Daoy (cell line): ENCODE measurements around the gene GUCA1A. TPM values are rescaled to one million over a fixed set of nuclear protein-coding genes. Genes with fewer than 3 reads are reported as not detected.
"Not testable (repeated sequence)": the region's sequence is repeated elsewhere in the genome, so short reads cannot be mapped to it uniquely, and the experiment has no call there.

Experiments used
- DNase-seq: peaks from one replicate; pipeline ENCODE4 v3.0.0-alpha.2; 2015; ENCODE audit warnings: low read depth
- total RNA-seq: library from RNA; depleted of rRNA; stranded (reverse); fragments of >200 nt; shearing (Covaris generic); gene quantifications from 2 replicates; pipeline ENCODE4 v1.2.3, GENCODE V29; 2014

Gene GUCA1A
- total RNA-seq, 1 experiment from 2014 or later: not detected

GRCh38 chr6:42142118-42142835, 30.9 kb upstream of the GUCA1A start, which contains the start of gene C6orf132:
Gene C6orf132, minus strand, starts transcription at chr6:42142620. Its CDS starts 176 bp downstream, at chr6:42142444.
- no peak for DNase-seq

GRCh38 chr6:42147138-42147562, 26.0 kb upstream of the GUCA1A start:
- DNase-seq: no peak

GRCh38 chr6:42148058-42148457, 25.1 kb upstream of the GUCA1A start:
- no peak for DNase-seq

- DNase-seq: no peak
Observed at GRCh38 chr6:42150254-42150653, 22.9 kb upstream of the GUCA1A start.

GRCh38 chr6:42152024-42152423, 21.1 kb upstream of the GUCA1A start:
- DNase-seq: no peak

- DNase-seq: not testable (repeated sequence)
Observed at GRCh38 chr6:42152528-42153213, 20.5 kb upstream of the GUCA1A start.

DNA sequence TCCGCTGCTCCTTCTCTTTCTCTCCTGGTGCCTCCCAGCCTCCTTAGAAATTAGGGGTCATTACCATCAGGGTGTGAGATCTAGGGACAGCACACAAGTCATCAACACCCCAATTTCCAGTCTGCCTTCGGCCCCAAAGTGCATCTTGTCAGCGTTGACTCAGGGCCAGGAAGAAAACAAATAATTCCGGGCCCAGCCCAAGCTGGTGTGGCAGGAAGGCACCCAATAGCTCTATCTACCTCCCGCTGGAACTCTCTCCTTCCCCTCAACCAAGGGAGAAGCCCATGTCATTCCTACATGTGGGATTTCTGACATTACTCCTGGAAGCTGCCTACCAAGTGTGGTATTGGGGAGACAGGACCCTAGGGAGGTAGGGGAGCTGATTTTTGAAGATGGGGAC, 19.2 kb upstream of the GUCA1A start:
- no peak for DNase-seq

DNA sequence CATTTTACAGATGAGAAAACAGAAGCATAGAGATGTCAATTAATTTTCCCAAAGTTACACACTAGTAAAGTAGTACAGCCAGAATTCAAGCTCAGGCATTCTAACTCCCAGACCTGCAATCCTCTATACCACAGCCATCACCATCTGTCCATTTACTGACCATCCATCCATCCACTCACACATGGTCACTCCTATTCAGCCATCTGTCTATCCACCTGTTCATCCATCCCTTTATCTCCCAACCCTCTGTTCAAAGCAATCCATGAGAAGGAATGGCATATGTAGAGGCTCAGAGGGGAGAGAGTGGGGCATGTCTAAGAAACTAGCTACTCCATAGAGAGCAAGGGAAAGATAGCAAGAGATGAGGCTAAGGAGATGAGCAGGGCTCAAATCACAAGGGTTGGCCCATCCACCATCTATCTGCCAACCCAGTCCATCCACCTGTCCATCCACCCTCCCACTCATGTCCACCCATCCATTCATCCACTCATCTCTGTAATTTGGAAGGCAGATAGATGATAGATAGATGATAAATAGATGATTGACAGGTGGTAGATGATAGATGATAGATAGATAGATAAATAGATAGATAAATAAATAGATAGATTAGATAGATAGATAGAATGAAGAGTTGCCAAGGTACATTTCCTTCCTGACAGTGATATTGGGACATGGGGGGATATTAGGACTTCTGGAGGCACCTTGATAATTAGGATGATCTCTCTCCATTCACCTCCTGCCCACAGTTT, 18.5 kb upstream of the GUCA1A start:
- no peak for DNase-seq

DNA sequence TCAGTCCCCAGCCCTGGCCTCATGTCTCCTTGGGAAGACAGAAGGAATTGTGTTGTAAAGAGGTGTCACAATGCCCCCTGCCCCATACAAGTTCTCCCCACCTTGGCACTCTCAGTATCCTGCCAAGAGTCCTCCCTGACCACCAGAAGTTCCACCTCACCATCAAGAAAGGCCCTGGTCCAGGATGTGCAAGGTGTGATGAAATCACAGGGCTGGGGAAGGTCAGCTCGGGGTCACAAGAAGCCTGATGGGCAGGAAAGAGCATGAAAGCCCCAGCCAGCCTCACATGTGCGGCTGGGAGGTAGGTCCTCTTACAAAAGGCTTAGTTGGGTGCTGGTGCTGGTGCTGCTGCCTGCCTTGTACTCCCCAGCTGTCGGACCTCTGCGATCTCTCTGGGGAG, 17.9 kb upstream of the GUCA1A start:
- no peak for DNase-seq

DNA sequence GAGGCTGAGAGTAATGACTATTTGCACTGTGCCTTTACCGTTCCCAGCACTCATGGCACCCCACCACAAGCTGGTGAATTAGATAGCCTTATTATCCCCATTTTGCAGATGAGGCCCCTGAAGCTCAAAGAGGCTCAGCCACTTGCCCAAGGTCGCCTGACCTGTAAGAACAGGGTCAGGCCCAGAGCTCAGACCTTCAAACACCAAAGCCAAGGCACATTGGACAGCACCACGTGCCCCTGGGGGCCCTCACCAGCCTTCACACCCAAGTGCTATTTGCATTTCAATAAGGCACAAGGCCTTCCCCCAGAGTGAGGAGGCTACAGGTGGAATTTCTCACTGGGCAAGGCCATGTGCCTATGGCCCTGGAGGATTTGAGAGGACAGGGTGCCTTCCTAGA, 16.5 kb upstream of the GUCA1A start:
- no peak for DNase-seq

GRCh38 chr6:42158011-42158410, 15.2 kb upstream of the GUCA1A start:
- DNase-seq: no peak

GRCh38 chr6:42158631-42159030, 14.5 kb upstream of the GUCA1A start:
- DNase-seq: no peak

GRCh38 chr6:42159431-42160024, 13.6 kb upstream of the GUCA1A start:
- no peak for DNase-seq

GRCh38 chr6:42162384-42162783, 10.8 kb upstream of the GUCA1A start:
- no peak for DNase-seq

- DNase-seq: no peak
Observed at GRCh38 chr6:42162812-42163211, 10.4 kb upstream of the GUCA1A start.

- no peak for DNase-seq
Observed at GRCh38 chr6:42163981-42164380, 9.2 kb upstream of the GUCA1A start.

- no peak for DNase-seq
Observed at GRCh38 chr6:42165016-42165415, 8.1 kb upstream of the GUCA1A start.

DNA sequence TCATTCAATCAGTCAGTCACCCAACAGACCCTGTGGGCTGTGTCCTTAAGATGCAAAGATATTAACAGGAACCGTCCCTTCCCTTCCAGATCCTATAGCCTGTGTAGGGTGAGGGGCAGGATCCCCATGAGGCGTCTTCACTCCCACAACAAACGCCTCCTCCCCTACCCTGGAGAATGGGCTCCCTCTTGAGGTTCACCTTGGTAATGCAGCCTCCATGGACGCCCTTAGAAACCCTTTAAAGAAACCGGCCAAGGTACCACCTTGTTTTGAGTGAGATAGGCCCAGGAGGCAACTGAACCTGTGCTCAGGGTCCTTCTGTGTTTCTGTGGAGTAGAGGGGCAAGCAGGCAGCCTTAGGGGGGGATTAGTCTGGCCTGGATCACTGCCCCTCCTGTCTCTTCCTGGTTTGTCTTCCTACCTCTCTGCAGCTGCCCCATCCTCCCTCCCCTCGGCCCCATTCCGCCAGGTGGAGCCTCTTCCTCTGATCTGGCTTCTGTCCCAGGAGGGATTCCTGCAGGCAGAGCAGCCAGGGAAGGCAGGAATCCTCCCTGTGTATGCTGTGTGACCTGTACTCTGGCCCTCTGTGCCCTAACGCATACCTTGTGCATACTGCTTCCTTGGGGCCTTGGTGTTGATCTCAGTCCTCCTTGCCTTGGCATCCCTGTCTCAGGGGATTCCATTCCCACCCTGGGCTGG, 6.6 kb upstream of the GUCA1A start:
- peak; percentile 82 for DNase-seq

- no peak for DNase-seq
Observed at GRCh38 chr6:42168650-42169049, 4.5 kb upstream of the GUCA1A start.

- DNase-seq: not testable (repeated sequence)
Observed at GRCh38 chr6:42169780-42170179, 3.4 kb upstream of the GUCA1A start.

- DNase-seq: no peak
Observed at GRCh38 chr6:42171813-42172581, 1.2 kb upstream of the GUCA1A start.
